Small intestine (tissue), 7 donors: ENCODE data around the gene STX8. TPM values are rescaled to one million over a fixed set of nuclear protein-coding genes. Genes with fewer than 3 reads are reported as not detected.

Source experiments
- DNase-seq, 2 donors: peaks; one replicate each; pipeline versions ENCODE4 v3.0.0 to v3.0.0-alpha.2; 2013
- FAIRE-seq: peaks from 2 replicates; lab custom pipeline; 2012; peaks lifted over from hg19 to GRCh38; lab: Jason Lieb, UNC
- H3K27ac ChIP-seq, 3 donors: one replicate each; pipeline ENCODE4 v1.5.1; 2013; ENCODE audit warnings: low read length in 2 of 3, mild to moderate bottlenecking in 2 of 3, control low read depth in 1 of 3, inconsistent platforms in 1 of 3, low read depth in 1 of 3, moderate library complexity in 1 of 3
- H3K27me3 ChIP-seq, 3 donors: one replicate each; pipeline ENCODE4 v1.6.1; 2013; ENCODE audit warnings: low read length in 3 of 3, inconsistent platforms in 1 of 3; ENCODE audit not compliant: control insufficient read depth in 3 of 3, insufficient read depth in 3 of 3
- H3K36me3 ChIP-seq, 3 donors: one replicate each; pipeline ENCODE4 v1.6.1; 2013; ENCODE audit warnings: low read length in 3 of 3, inconsistent platforms in 1 of 3, low read depth in 1 of 3, mild to moderate bottlenecking in 1 of 3, moderate library complexity in 1 of 3; ENCODE audit not compliant: control insufficient read depth in 3 of 3, insufficient read depth in 2 of 3
- H3K4me1 ChIP-seq, 3 donors: one replicate each; pipeline ENCODE4 v1.6.1; 2013; ENCODE audit warnings: low read length in 2 of 3, inconsistent platforms in 1 of 3, low read depth in 1 of 3, mild to moderate bottlenecking in 1 of 3, moderate library complexity in 1 of 3; ENCODE audit not compliant: control insufficient read depth in 3 of 3, insufficient read depth in 2 of 3
- H3K4me3 ChIP-seq, 3 donors: one replicate each; pipeline ENCODE4 v1.5.1; 2013; ENCODE audit warnings: low read length in 3 of 3, control low read depth in 1 of 3, inconsistent platforms in 1 of 3, low read depth in 1 of 3, mild to moderate bottlenecking in 1 of 3, moderate library complexity in 1 of 3
- H3K9me3 ChIP-seq, 2 donors: one replicate each; pipeline ENCODE4 v1.6.1; 2013; ENCODE audit warnings: low read depth in 1 of 2, low read length in 1 of 2; ENCODE audit not compliant: control insufficient read depth in 2 of 2, insufficient read depth in 1 of 2
- WGBS, 3 donors: extraction: QIAGEN DNeasy Blood & Tissue Kit; methylation state at CpG; one replicate each; pipeline ENCODE4 v1.1.7; 2013; 5-methylcytosine and 5-hydroxymethylcytosine counted together
- polyA plus RNA-seq, 4 donors: library from polyadenylated mRNA; stranded (reverse) in 3 of 4; unstranded in 1 of 4; fragments of 200-250 nt in 3 of 4; fragments of 120-200 nt in 1 of 4; gene quantifications; one replicate each; pipeline versions ENCODE4 v1.2.1 to v1.2.3, GENCODE V29; 2013
- donor health status: healthy with polysubstance abuse.
- donor health status: control.
- donor health status: control.
- donor health status: Bipolar disorder and iron deficiency.
- donor health status: healthy.

Gene STX8
- polyA plus RNA-seq, 4 donors: 35.3 to 72.2 (median 51.8) TPM

GRCh38 chr17:9298135-9298534 is 277.5 kb downstream of the STX8 start:
- DNase-seq (peak; percentile 76 to 90), FAIRE-seq (no peak)
- Histone ChIP-seq H3K27ac (no peak overlapping the region), H3K9me3 (no peaks in the 10 kb centered on the region), H3K36me3 (no peaks in the 10 kb centered on the region), H3K4me1 (peaks cover 0 to 7% (median 0%) of the 10 kb centered on the region in 3 donors), H3K4me3 (no peak overlapping the region), H3K27me3 (no peaks in the 10 kb centered on the region)
- 28 to 72% (median 46%) methylated on average over 5 of the region's 5 CpGs for WGBS, 3 donors

DNA sequence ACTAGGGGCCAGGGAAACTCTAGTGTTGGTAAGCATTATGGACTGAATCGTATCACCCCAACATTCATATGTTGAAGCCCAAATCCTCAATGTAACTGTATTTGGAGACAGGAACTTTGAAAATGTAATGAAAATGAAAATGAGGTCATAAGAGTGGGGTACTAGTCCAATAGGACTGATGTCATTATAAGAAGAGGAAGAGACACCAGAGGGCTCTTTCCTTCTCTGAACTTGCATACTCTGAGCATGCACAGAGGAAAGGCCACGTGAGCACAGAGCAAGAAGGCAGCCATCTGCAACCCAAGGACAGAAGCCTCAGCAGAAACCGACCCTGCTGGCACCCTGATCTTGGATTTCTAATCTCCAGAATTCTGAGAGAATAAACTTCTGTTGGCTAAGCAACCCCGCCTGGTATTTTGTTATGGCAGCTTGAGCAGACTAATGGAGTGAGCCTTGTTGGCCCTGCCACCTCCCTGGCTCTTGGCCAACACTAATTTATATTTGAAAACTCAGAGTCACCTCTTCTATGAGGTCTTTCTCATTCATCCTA is 280.9 kb downstream of the STX8 start:
- Histone ChIP-seq H3K36me3 (no peaks in the 10 kb centered on the region), H3K4me3 (no peak overlapping the region), H3K9me3 (no peaks in the 10 kb centered on the region), H3K4me1 (peaks cover 0 to 13% (median 2%) of the 10 kb centered on the region in 3 donors), H3K27ac (no peak overlapping the region), H3K27me3 (no peaks in the 10 kb centered on the region)
- 73 to 82% (median 74%) methylated on average over 4 of the region's 4 CpGs for WGBS, 3 donors
- DNase-seq (no peak), FAIRE-seq (no peak)

DNA sequence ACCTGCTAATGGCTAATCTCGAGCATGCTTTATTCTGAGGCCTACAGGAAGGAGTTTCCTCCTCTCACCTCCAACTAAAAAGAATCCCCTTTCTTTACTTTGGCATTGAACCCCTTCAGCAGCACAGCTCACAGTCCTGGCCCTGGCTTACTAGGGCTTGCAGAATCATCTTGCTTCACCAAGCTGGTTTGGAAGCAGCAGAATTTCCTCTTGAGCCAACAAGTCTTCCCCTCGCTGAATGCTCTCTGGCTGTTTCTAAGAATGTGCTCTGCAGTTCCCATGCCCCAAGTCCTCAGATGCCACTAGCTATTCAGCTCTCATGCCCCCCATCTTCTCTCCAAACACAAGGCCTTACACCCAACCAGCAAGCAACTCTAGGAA is 283.1 kb downstream of the STX8 start:
- 67 to 93% (median 93%) methylated on average over 2 of the region's 2 CpGs for WGBS, 3 donors

DNA sequence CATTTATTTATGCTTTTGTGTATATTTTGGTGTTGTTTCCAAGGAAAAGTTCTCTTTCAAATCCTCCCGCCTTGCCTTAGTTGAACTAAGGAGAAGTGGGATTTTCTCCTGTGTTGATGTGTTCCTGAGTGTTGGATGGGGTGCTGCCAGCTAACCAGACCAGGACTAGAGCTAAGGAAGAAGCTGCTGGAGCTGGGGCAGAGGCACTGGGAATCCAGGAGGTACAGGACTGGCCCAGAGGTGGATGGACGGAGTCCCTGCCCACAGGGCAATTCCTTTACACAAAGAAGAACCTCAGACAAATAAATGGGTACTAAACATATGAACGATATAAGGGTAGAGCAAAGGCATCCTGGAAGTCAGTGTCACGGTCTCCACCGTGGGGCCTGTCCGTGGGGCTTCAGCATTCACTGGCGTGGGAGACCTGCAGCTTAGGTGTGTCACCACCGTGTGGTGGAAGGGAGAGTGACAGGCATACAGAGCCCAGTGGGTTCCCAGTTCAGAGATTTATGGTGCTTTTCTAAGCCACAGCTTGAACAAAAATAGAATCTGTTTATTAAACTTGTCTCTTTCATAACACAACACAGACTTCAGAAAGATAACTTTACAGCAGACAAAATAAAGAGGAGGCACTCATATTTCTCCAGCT is 283.6 kb downstream of the STX8 start:
- Histone ChIP-seq H3K36me3 (no peaks in the 10 kb centered on the region), H3K4me3 (no peak overlapping the region), H3K27ac (peak overlapping the region in 2 of 3 donors; percentile 56 to 58), H3K9me3 (no peaks in the 10 kb centered on the region), H3K4me1 (peaks cover 0 to 9% (median 2%) of the 10 kb centered on the region in 3 donors), H3K27me3 (no peaks in the 10 kb centered on the region)
- WGBS, 3 donors: 26 to 41% (median 34%) methylated on average over 8 of the region's 8 CpGs
- DNase-seq: peak; percentile 51 to 71
- no peak for FAIRE-seq

More for the DNA sequence above, 283.1 kb downstream of the STX8 start:
- Histone ChIP-seq H3K9me3 (no peaks in the 10 kb centered on the region), H3K4me3 (no peak overlapping the region), H3K4me1 (peaks cover 0 to 9% (median 2%) of the 10 kb centered on the region in 3 donors), H3K27me3 (no peaks in the 10 kb centered on the region), H3K36me3 (no peaks in the 10 kb centered on the region), H3K27ac (peak overlapping the region in 2 of 3 donors; percentile 17 to 29)
- DNase-seq (no peak), FAIRE-seq (no peak)

- peaks cover 0 to 12% (median 2%) of the 10 kb centered on the region in 3 donors for H3K4me1 ChIP-seq
- no peaks in the 10 kb centered on the region for H3K27me3 ChIP-seq
- FAIRE-seq: no peak
- H3K9me3 ChIP-seq: no peaks in the 10 kb centered on the region
- no peak overlapping the region for H3K27ac ChIP-seq
- DNase-seq: no peak
- no peak overlapping the region for H3K4me3 ChIP-seq
- H3K36me3 ChIP-seq: no peaks in the 10 kb centered on the region
- 64 to 76% (median 76%) methylated on average over 7 of the region's 7 CpGs for WGBS, 3 donors
These were observed 285.4 kb downstream of the STX8 start for GRCh38 chr17:9290226-9290613.

DNA sequence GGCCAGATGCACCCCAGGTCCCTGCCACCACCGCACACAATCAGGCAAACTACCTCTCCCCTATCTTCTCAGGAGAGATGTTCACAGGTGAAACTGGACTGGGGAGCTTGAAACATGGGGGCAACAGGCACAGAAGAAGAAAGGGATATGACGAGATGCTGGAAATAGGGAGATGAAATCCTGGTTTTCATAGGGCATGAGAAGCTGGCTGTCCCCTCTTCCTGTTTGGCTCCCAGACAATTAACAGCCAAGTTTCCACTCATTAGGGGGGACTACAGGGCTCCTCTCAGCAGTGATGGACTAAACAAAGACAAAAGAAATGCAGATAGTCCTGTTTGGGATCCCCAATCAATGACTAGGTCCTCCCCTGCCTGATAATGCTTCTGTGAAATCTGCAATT is 288.3 kb downstream of the STX8 start:
- no peak overlapping the region for H3K4me3 ChIP-seq
- FAIRE-seq: no peak
- H3K36me3 ChIP-seq: no peaks in the 10 kb centered on the region
- H3K9me3 ChIP-seq: no peaks in the 10 kb centered on the region
- peaks cover 0 to 9% (median 3%) of the 10 kb centered on the region in 3 donors for H3K4me1 ChIP-seq
- no peak for DNase-seq
- H3K27me3 ChIP-seq: no peaks in the 10 kb centered on the region
- 72 to 97% (median 91%) methylated on average over 2 of the region's 2 CpGs for WGBS, 3 donors
- no peak overlapping the region for H3K27ac ChIP-seq

GRCh38 chr17:9286434-9286833 is 289.2 kb downstream of the STX8 start:
- Histone ChIP-seq H3K4me3 (no peak overlapping the region), H3K36me3 (no peaks in the 10 kb centered on the region), H3K27ac (no peak overlapping the region), H3K27me3 (no peaks in the 10 kb centered on the region), H3K4me1 (peaks cover 0 to 3% (median 3%) of the 10 kb centered on the region in 3 donors), H3K9me3 (no peaks in the 10 kb centered on the region)
- DNase-seq: no peak
- FAIRE-seq: no peak
- WGBS, 3 donors: 73 to 94% (median 89%) methylated on average over 7 of the region's 7 CpGs

- no peaks in the 10 kb centered on the region for H3K9me3 ChIP-seq
- no peak for DNase-seq
- H3K4me3 ChIP-seq: no peak overlapping the region
- peak overlapping the region in 1 of 3 donors; percentile 12 for H3K27ac ChIP-seq
- WGBS, 3 donors: 79 to 89% (median 89%) methylated on average over 14 of the region's 14 CpGs
- H3K4me1 ChIP-seq: peaks cover 0 to 3% (median 3%) of the 10 kb centered on the region in 3 donors
- H3K36me3 ChIP-seq: no peaks in the 10 kb centered on the region
- H3K27me3 ChIP-seq: no peaks in the 10 kb centered on the region
- FAIRE-seq: no peak
These were observed 289.8 kb downstream of the STX8 start for GRCh38 chr17:9285602-9286427.
